Chondrocyte (in vitro differentiated cells): Measurements from ENCODE around the gene FCAR. TPM values are rescaled to one million over a fixed set of nuclear protein-coding genes. Genes with fewer than 3 reads are reported as not detected.

Experiments used
- DNase-seq: peaks from one replicate; pipeline ENCODE4 v3.0.0; 2021; ENCODE audit warnings: mixed read lengths, low spot score
- H3K27ac Mint-ChIP-seq: one replicate; pipeline ENCODE4 v1.8.0; 2021; ENCODE audit warnings: mild to moderate bottlenecking, moderate library complexity, mixed read lengths; ENCODE audit not compliant: unreplicated experiment
- H3K27me3 Mint-ChIP-seq: 2 replicates; pipeline ENCODE4 v1.8.0; 2021; ENCODE audit warnings: low read depth, mixed read lengths
- H3K36me3 Mint-ChIP-seq: 2 replicates; pipeline ENCODE4 v1.8.0; 2021; ENCODE audit warnings: low read depth, mixed read lengths
- H3K4me1 Mint-ChIP-seq: 2 replicates; pipeline ENCODE4 v1.8.0; 2021; ENCODE audit warnings: low read depth, mild to moderate bottlenecking, mixed read lengths
- H3K4me3 Mint-ChIP-seq: one replicate; pipeline ENCODE4 v1.8.0; 2021; ENCODE audit warnings: mild to moderate bottlenecking, moderate library complexity, mixed read lengths; ENCODE audit not compliant: unreplicated experiment
- H3K9me3 Mint-ChIP-seq: 2 replicates; pipeline ENCODE4 v1.8.0; 2021; ENCODE audit warnings: low read depth, mixed read lengths
- CTCF ChIP-seq: fragments of 200-600 bp; sonication (generic); IDR thresholded peaks from 2 replicates; pipeline ENCODE4 v1.5.0; 2021; ENCODE audit warnings: antibody characterized with exemption, mild to moderate bottlenecking, moderate library complexity
- total RNA-seq: library from RNA; stranded (reverse); gene quantifications from 3 replicates; pipeline ENCODE4 v1.2.1, GENCODE V29; 2021

The FCAR gene
- total RNA-seq, 1 donor from 2014 or later, result not detected

GRCh38 chr19:54875506-54875905 lies 1.5 kb downstream of the FCAR start:
- H3K27me3 Mint-ChIP-seq, result no peaks in the 10 kb centered on the region
- no peaks in the 10 kb centered on the region for H3K4me1 Mint-ChIP-seq
- TF ChIP-seq CTCF, result no peak
- H3K9me3 Mint-ChIP-seq, result peaks cover 27% of the 10 kb centered on the region
- no peaks in the 10 kb centered on the region for H3K36me3 Mint-ChIP-seq
- H3K27ac Mint-ChIP-seq, result no peak overlapping the region
- no peak overlapping the region for H3K4me3 Mint-ChIP-seq
- DNase-seq, result no peak

GRCh38 chr19:54877471-54877870 lies 3.4 kb downstream of the FCAR start:
- H3K4me3 Mint-ChIP-seq, result no peak overlapping the region
- no peak overlapping the region for H3K27ac Mint-ChIP-seq
- H3K36me3 Mint-ChIP-seq, result no peaks in the 10 kb centered on the region
- no peak for TF ChIP-seq CTCF
- DNase-seq, result no peak
- H3K9me3 Mint-ChIP-seq, result peaks cover 25% of the 10 kb centered on the region
- no peaks in the 10 kb centered on the region for H3K27me3 Mint-ChIP-seq
- H3K4me1 Mint-ChIP-seq, result no peaks in the 10 kb centered on the region

DNA sequence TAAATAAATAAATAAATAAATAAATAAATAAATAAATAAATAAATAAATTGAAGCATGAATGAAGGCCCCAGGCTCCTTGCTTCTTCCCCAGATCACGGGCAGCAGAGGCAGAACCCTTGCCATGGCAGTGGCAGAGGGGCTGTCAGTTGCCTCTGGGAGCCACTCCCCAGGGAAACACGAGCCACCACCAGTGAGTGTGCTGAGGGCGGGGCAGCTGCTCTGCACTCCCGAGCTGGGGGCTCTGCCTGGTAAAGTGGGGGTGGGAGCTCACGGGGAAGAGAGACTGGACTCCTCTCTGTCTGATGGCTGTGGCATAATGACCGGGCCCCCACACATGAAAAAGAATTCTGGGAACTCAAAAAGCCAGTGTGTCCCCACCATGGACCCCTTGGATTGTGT lies 7.8 kb downstream of the FCAR start:
- Mint-ChIP-seq H3K27ac (no peak overlapping the region), H3K36me3 (no peaks in the 10 kb centered on the region), H3K27me3 (no peaks in the 10 kb centered on the region), H3K9me3 (peaks cover 22% of the 10 kb centered on the region), H3K4me1 (no peaks in the 10 kb centered on the region), H3K4me3 (no peak overlapping the region)
- TF ChIP-seq CTCF, result no peak
- no peak for DNase-seq

DNA sequence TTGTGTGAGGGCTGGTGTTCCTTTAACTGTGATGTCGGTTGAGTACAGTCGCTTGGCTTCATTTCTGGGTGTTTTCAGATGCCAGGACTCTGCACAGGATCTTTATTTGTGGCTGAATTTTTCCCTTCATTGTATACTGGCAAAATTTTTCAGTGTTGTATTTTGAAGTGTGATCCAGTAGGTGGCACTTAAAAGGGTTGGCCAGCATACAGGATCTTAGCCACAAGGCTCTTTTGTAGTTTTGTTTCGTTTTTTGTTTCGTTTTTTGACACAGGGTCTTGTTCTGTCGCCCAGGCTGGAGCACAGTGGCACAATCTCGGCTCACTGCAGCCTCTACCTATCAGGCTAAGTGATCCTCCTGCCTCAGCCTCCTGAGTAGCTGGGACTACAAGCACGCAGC lies 8.7 kb downstream of the FCAR start:
- H3K36me3 Mint-ChIP-seq, result no peaks in the 10 kb centered on the region
- H3K4me1 Mint-ChIP-seq, result no peaks in the 10 kb centered on the region
- no peak overlapping the region for H3K4me3 Mint-ChIP-seq
- H3K27me3 Mint-ChIP-seq, result no peaks in the 10 kb centered on the region
- DNase-seq, result no peak
- peaks cover 16% of the 10 kb centered on the region for H3K9me3 Mint-ChIP-seq
- H3K27ac Mint-ChIP-seq, result no peak overlapping the region
- no peak for TF ChIP-seq CTCF

DNA sequence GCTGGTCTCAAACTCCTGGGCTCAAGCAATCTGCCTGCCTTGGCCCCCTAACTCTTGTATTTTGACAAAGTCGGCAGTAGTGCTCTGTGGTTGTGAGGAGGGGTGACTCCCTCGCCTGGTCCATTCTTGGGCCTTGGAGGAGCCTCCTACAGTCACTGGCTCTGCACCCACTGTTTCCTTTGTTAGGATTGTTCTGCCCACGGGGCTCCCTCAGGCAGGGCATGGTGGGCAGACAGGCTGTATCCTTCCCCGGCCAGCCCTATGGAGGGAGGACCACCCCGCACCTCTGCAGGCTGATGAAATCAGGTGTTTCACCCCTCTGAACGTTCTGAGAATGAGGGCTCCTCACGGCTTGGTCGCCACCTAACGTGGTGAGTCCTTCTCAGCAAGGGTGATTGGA lies 9.2 kb downstream of the FCAR start:
- no peak for TF ChIP-seq CTCF
- Mint-ChIP-seq H3K9me3 (peaks cover 16% of the 10 kb centered on the region), H3K4me3 (no peak overlapping the region), H3K27ac (no peak overlapping the region), H3K36me3 (no peaks in the 10 kb centered on the region), H3K4me1 (no peaks in the 10 kb centered on the region), H3K27me3 (no peaks in the 10 kb centered on the region)
- no peak for DNase-seq
